HuH-7.5 (cell line): ENCODE data around the gene CFAP46.

Experiments used
- DNase-seq: peaks from one replicate; pipeline ENCODE4 v3.0.0; 2011; ENCODE audit warnings: low spot score

The CFAP46 gene

DNA sequence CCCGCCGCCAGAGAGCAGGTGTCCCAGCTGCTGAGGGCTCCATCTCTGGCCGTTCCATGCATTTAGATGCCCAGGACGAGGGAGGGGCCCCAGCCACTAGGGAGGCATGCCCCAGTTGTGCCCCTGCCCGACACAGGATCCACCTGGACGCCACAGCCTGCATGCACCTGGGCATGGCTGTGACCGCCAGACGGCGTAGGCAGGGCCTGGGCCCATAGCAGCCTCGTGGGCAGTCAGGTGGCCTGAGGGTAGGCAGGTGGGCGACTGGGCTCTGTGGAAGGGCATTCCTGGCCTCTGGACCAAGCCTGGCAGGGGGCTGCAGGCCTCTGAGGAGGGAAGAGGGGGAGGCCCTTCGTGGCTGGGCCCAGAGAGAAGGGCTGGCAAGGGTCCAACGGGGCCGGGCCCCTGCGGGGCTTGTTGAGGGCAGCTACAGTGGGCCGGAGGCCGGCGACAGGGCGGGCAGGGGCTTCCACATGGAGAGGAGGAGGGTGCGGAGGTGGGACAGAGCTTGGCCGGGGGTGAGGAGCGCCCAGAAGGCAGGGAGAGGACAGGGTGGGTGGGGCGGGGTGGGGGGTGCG lies 80.4 kb downstream of the CFAP46 start:
- DNase-seq: no peak

DNA sequence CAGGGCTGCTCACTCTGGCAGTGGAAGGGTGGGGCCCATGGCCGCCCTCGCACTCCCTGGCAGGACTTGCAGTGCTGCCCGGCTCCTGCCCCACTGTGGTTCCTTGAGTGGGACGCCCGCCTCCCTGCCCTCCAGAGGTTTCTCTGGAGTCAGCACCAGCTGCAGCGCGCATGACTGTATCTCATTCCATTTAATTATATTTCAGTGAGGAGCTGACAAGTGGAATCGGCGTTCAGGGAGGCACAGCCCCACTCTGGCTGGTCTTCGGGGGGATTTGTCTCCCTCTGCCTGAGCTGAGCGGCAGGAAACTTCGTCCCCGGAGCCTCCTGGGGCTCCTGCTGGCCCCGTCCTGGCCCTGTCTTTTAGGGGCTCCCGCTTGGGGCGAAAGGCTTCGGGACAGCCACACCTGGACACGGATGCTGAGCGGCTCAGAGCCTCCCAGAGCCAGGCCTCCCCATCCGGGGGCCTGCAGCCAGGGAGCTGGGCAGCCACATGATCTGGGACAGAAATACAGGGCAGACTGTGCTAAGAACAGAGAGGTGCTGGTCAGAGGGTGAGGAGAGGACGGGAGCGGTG lies 81.2 kb downstream of the CFAP46 start:
- DNase-seq: no peak

DNA sequence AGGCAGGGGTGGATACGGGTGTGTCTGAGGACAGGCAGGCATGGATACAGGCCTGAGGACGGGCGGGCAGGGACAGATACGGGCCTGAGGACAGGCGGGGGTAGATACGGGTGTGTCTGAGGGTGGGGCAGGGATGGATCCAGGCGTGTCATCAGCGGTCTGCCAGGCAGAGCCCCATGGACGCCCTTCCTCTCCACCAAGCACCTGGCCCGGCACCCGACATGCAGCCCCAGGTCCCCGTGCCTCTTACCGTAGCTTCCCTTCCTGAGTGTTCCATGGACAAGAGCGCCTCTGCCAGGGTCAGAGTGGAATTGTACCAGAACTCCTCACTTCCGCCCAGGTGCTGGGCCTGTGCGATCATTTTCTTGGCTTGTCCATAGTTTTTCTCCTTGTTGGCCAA lies 81.8 kb downstream of the CFAP46 start:
- DNase-seq: no peak

DNA sequence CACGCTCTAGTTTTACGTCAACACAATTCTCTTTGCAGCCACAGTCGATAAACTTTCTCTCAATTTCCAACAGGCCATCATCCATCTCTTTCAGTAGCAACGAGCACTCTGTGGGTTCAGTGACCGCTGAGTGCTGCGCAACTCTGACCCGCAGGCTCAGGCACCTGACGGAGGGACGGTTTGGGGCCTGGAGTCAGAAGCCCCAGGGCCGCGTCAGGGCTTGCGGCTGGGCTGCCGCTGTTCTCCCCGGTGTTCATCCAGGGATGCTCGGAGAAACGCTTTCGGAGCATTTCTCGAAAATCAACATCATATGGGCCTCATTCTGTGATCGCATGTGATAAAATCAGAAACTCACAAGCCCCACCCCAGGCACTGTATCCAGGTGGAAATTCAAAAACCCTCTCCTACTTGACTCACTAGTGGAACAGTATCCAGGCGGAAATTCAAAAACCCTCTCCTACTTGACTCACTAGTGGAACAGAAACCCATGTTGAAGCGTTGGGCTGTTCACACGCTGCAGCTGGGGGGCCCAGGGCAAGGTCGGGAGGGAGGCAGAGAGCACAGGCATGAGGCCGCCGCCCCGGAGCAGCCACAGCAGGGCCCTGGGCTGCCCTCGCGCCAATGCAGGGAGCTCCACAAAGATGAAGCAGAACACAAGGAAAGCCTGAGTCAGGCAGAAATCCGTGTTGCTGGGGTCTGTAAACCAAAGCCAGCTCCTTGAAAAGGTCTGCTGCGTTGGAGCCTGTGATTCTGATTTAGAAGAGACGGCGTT lies 83.1 kb downstream of the CFAP46 start:
- no peak for DNase-seq

DNA sequence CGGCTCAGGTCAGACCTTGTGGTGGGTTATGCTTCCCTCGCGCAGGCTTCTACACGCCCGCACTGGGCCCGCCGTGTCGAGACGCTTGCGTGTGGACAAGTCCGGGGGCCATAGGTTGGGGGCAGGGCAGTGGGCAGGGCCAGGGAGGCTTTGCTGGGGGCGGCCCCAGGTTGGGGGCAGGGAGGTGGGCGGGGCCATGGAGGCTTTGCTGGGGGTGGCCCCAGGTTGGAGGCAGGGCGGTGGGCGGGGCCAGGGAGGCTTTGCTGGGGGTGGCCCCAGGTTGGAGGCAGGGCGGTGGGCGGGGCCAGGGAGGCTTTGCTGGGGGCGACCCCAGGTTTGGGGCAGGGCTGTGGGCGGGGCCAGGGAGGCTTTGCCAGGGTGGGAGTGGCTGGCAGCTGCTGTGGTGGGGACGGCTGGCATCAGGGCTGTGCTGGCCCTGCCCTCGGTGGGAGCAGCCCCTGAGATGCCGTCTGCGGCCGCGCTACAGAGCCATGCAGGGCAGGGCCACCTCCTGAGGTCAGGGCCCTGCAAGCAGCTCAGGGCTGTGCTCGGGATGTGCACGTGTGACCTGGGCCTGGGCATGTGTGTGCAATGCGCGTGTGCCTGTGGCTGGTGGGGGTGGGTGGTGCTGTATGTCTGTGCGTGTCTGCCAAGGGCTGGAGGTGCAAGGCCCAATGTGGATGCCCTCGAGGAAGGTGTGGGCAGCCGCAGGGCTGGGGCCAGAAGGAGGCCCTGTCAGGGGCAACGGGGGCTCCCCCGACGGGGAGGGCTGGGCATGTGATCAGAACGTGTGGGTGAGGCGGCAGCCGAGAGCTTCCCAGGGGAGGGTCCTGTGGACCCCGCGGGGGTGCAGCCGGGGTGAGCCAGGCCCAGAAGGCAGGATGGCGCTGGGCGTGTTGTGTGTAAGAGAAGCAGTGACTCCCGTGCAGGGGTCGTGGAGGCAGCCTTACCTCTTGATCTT lies 84.0 kb downstream of the CFAP46 start:
- no peak for DNase-seq

DNA sequence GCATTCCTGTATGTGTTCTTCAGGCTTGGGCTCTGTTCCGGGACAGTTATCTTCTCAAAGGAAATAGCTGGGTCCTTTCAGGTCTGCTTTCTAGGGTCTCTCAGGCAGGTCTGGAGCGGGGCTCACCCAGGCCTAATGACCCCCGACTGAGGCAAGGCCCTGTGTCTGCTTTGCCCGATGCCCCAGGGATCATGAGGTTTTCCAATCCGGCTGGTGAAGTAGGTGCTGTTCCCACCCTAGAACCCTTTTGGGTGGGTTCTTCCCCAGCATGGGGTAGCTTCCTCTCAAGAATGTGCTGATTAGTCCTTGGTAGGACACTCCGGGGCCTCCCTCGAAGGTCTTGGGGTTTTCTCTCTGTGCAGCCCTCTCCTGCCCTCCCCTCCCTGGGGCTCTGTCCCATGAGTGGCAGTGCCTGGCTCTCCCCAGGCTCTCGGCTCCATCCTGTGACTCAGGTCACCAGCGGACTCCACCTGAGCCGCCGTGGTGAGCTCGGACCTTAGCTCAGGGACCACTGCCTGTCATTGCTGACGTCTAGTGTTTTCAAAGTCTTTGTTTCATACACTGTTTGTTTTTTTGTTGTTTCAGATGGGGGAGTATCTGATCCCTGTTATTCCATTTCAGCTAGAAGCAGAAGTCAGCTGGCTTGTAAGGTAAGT lies 85.4 kb downstream of the CFAP46 start:
- DNase-seq: no peak

DNA sequence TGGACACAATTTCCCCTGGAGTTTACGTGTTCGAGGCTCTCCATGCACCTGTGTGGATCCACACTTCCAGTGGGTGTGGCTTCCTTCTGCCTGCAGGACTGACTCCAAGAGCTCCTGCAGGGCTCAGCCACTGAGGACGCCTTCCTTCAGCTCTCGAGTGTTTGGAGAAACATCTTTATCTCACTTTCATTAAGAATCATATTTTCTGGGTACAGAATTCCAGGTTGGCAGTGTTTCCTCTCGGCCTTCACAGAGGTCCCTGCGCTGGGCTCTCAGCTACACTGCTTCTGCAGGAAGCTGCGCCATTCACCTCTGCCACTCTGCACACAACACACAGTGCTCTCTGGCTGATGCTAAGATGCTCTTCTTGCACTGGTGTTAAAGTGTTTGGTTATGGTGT lies 86.5 kb downstream of the CFAP46 start:
- no peak for DNase-seq

DNA sequence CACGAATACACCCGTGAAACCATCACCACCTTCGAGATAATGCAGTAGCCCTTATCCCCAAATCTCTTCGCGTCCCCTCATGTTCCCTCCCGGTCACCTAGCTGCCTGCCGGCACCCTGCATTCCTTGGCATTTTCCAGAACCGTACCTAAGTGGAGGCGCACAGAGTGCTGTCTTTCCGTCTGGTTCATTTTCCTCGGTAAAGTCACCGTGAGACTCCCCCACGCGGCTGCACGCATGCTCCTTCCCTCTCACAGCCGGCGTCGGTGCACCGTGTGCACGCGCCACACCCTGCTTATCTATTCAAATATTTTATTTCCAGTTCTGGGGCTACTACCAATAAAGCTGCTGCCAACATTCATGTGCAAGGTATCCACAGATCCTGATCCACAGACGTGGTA lies 90.9 kb downstream of the CFAP46 start:
- DNase-seq: no peak

DNA sequence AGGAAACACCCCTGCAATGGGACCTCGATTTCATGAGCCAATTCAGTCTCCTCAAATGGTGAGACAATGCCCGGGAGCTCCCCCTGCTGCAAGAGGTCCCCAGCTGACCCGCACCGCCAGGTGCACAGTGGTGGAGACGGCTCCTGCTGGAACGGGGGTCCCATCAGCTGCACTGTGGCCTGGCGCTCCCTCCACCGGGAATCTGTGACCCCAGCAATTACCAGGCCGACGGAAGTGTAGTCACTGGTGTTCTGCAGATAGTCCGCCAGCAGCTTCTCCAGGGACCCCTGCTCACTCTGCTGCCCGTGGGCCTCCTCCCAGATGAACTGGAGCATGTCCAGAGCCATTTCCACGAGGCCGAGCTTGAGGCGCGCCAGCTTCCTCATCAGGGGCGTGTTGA lies 91.5 kb downstream of the CFAP46 start:
- no peak for DNase-seq

DNA sequence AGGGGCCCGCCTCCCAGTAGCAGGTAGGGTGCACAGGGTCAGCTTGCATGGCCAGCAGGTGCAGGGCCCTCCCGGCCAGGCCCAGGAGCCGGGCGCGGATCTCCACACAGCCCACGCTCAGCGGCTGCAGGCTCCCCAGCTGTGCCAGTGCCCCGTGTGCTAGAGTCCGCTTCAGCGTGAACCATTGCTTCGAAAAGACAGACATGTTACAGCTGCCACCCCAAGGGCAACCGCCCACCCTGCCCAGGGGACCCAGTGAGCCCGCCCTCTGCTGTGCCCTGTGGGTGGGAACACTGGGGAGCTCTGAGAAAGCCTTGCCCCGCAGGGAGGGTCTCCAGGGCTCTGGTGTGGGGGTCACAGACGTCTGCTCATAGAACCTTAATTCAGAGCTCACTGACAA lies 92.1 kb downstream of the CFAP46 start:
- no peak for DNase-seq

DNA sequence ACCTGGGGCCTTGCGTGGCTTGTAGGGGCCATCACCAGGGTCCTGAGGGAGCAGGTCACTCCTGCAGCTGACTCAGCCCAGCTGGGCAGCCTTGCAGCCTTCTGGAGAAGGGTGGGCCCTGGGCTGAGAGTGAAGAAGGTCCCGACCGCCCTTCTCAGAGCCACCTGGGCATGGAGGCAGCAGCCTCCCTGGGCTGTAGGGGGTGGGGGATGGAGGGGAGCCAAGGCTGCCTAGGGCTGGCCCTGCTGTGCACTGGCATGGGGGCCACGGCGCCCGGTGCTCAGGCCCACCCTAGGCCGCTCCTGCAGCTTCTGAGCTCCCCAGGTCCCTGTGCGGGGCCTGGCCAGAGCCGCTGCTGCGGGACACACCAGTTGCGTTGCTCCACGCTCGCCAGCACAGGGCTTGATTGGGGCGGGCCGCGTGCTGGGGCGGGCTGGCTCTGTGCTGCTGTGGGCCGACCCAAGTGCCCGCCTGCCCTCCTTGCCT lies 92.8 kb downstream of the CFAP46 start:
- no peak for DNase-seq

DNA sequence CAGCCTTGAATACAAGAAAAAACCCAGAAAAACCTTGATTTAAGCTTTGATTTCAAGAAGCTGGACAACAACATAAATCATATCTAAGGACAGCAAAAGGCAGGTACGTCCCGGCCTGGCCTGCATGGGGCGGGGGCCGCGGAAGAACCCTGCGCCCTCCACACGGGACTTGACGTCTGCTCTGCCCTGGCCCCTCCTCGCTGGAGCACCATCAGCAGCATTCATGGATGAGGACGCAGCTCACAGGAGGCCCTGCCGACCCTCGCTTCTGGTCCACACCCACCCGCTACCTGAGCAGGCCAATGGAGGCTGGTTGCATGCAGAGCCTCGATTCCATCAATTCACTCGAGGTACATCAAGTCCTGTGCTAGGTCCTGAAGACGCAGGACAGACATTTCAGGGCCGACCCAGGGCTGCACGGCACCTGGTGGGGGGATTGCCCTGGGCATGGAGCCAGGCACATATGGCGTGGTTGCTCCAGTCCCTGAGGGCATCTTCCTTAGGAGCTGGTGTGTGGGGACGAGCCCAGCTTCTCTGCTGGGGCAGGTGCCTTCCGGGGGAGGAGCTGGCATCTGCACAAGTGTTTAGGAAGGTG lies 93.3 kb downstream of the CFAP46 start:
- no peak for DNase-seq

DNA sequence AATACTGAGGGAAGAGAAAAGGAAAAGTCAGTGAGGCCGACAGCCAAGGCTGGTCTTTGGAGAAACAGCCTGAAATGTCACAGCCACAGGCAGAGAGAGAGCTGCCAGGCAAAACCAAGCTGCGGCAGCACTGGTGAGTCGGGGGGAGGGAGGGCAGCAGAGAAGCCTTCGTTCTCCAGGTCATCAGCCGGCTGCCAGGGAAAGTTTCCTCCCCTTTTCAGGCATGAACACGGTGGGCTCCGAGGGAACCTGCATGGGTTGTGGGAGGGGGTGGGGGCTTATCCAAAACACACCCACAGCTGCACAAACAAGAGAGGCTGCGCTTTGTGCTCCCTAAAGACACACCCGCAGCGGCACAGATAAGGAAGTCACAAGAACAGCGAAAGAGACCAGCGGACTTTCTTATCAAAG lies 94.1 kb downstream of the CFAP46 start:
- no peak for DNase-seq

DNA sequence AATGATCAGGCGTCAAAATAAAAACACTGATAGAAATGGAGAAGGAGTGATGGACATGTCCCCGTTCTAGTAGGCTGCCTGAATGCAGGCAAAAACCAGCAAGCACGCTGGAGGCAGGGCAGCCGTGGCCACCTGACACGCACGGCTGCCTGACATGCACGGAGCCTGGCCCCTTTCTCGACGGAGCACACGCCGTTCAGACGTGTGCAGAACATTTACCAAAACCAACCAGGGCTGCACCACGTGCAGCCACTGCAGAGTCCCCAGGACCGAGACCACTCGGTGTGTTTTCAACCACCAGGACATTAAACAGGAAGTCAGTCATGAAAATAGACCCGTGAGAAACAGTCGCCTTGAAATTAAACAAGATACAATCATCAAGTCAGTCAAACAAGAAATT lies 94.5 kb downstream of the CFAP46 start:
- DNase-seq: no peak

DNA sequence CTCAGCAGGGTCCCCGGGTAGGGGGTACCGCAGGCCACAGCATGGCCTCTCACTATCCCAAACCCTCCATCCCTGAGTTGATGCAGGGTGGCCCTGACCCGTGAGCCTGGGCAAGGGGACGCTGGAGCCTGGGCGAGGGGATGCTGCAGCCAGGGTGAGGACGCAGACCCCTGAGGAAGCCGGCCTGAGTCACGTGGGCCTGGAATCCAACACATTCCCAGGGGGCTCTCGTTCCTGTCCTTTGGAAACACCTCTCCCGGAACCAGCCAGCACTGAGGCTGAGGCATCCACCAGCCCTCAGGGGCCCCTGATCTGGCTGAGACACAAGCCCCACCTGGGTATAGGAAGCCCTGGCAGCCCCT lies 95.0 kb downstream of the CFAP46 start:
- no peak for DNase-seq

DNA sequence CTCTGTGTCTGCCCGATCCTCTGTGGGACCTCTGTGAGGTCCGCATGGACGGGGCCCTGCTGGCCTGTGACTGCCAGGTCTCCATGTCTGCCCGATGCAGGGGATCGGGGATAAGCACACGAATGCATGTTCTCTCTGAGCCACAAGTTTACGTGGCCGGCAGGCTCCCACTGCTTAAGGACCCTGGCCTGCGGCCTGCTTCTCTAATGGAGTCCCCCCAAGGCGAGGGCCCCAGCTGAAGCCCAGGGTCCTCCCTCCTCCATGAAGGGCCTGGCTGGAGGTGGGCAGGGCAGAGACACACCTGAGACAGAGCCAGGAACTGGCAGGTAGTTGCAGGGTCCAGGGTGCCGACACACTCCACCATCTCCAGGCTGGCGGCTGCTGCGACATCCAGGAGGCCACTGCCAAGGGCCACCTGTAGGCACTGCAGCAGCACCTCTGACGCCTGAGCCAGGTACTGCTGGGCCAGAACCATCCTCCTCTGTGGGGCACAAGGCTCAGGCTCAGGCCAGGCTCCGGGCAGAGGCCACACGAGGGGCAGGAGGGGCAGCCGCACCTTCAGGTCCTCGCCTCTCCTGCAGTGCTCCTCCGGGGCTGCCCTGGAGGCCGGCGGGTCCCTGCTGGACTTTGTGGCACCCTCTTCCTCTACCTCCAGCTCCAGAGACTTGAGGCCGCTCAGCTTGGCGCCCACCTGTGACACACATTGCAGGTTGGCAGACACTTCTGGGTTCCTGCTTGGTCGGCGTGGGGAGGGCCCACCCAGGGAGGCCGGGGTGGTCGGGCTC lies 95.5 kb downstream of the CFAP46 start:
- DNase-seq: no peak

DNA sequence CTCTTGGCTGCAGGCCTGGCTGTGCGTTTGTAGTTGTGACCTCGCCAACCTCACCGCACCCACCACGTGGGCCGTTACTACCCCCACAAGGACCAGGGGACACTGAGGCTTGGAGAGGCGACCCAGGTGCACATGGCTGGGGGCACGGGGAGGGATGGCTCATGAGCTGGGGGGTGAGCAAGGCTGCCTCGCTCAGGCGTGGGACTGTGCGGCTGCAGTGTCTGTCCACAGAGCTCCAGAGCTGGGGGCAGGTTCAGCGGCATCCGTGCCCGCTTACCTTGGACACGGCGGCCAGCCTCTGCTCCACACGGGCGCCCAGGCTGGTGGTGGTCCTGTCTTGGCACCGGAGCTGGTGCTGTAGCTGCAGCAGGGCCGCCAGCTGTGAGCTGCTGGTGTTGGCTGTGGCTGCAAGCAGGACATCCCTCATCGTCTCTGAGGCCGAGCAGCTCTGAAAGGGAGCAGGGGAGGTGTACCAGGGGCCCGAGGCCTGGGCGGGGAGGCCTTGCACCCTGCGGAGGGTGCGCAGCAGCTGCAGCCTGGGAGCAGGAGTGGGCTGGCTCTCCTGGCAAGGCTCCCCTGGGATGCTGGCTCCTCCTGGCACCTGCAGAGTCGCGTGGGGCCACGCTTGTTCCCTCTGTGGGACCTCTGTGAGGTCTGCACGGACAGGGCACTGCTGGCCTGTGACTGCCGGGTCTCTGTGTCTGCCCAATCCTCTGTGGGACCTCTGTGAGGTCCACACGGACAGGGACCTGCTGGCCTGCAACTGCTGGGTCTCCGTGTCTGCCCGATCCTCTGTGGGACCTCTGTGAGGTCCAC lies 96.4 kb downstream of the CFAP46 start:
- no peak for DNase-seq

DNA sequence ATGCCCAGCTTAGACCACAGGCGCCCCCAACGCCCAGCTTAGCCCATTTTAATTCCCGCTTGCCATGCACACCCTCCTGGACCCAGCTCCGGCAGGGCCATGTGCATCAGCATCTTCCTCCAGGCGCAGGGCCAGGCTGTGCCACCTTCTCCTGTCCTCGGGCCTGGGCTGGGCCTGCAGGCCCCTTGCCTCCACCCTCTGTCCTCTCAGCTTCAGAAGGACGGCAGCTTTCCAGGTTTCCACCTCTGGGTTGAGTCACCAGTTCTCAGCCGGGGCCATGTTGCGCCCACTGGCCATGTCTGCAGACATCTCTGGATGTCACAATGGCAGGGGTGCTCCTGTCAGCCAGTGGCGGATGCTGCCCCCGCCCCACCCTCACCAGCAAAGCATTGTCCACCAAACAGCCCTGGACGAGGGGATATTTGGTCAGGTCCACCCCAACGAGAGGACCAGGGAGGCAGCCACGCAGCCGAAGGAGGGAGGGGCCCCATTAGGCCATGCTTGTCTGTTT lies 97.3 kb downstream of the CFAP46 start:
- no peak for DNase-seq

DNA sequence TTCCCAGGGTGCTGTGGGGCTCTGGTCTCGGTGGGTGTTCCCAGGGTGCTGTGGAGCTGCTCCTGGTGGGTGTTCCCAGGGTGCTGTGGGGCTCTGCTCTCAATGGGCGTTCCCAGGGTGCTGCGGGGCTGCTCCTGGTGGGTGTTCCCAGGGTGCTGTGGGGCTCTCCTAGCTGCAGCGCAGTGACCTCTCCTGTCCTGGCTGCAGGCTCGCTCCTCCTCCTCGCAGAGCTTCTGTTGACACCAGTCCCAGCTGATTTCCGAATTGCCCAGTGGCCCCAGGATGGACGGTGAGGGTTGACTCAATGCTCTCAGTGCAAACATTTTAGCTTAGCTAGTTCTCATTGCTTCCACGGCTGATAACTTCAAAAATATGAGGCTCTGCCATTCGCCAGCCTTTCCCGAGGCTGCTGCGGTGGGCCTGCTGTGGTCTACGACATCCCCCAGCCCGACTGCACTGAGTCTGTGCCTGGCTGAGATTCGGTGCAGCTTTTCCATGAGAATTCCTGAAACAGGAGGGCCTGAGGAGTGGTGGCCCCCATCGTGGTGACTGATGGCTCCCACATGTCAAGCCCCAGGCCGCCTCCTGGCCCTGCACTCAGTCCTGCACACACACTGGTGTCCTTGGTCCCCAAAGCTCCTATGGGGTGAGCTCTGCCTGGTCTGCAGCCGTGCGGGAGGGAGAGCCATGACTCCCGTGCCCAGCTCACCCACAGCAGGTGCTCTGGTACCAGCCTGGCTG lies 98.1 kb downstream of the CFAP46 start:
- no peak for DNase-seq
